HepG2 (cell line): ENCODE data around the gene SH3BGRL2. TPM values are rescaled to one million over a fixed set of nuclear protein-coding genes. Genes with fewer than 3 reads are reported as not detected.

Source experiments
- ATF4 ChIP-seq, 2 experiments: fragments of 450-650 bp in 1 of 2; sonication (generic) in 1 of 2; formaldehyde crosslinking; IDR thresholded peaks; 2 replicates each; pipeline versions ENCODE4 v1.5.0 to v1.8.0; 2020 to 2022; ENCODE audit warnings: mild to moderate bottlenecking in 1 of 2, missing genetic modification reagents in 1 of 2
- DBP ChIP-seq: sonication (generic); formaldehyde crosslinking; IDR thresholded peaks from 2 replicates; pipeline ENCODE4 v1.4.0; 2020; ENCODE audit warnings: missing genetic modification reagents; ENCODE audit errors: not compliant biosample characterization
- JUND ChIP-seq: sonication (generic); formaldehyde crosslinking; IDR thresholded peaks from 2 replicates; pipeline ENCODE4 v1.8.0; 2022; ENCODE audit warnings: mild to moderate bottlenecking, missing genetic modification reagents
- KDM3A ChIP-seq: IDR thresholded peaks from 2 replicates; pipeline ENCODE4 v1.6.1; 2018; ENCODE audit warnings: low read depth, missing compliant biosample characterization
- KLF13 ChIP-seq: sonication (generic); formaldehyde crosslinking; IDR thresholded peaks from 2 replicates; pipeline ENCODE4 v1.4.0; 2020; ENCODE audit warnings: mild to moderate bottlenecking, missing genetic modification reagents
- RARG ChIP-seq: sonication (generic); formaldehyde crosslinking; IDR thresholded peaks from 2 replicates; pipeline ENCODE4 v1.4.0; 2020; ENCODE audit warnings: low read depth, mild to moderate bottlenecking, missing genetic modification reagents
- TBP ChIP-seq: sonication (generic); formaldehyde crosslinking; IDR thresholded peaks from 2 replicates; pipeline ENCODE4 v1.5.0; 2020; ENCODE audit warnings: missing genetic modification reagents
- TEAD2 ChIP-seq: sonication (generic); formaldehyde crosslinking; IDR thresholded peaks from 2 replicates; pipeline ENCODE4 v1.9.0; 2021; ENCODE audit warnings: missing genetic modification reagents
- YEATS4 ChIP-seq: sonication (generic); formaldehyde crosslinking; IDR thresholded peaks from 2 replicates; pipeline ENCODE4 v1.4.0; 2020; ENCODE audit warnings: missing genetic modification reagents, borderline replicate concordance
- ZC3H4 ChIP-seq: sonication (generic); formaldehyde crosslinking; IDR thresholded peaks from 2 replicates; pipeline ENCODE4 v1.4.0; 2020; ENCODE audit warnings: missing genetic modification reagents, borderline replicate concordance
- ZMYM3 ChIP-seq: sonication (generic); formaldehyde crosslinking; IDR thresholded peaks from 2 replicates; pipeline ENCODE4 v1.5.1; 2020; ENCODE audit warnings: mild to moderate bottlenecking, missing genetic modification reagents
- ZNF160 ChIP-seq: sonication (generic); formaldehyde crosslinking; IDR thresholded peaks from 2 replicates; pipeline ENCODE4 v1.8.0; 2022; ENCODE audit warnings: mild to moderate bottlenecking, inconsistent platforms, missing genetic modification reagents
- ZNF496 ChIP-seq: sonication (generic); formaldehyde crosslinking; IDR thresholded peaks from 2 replicates; pipeline ENCODE4 v1.8.1; 2023; ENCODE audit warnings: mild to moderate bottlenecking, moderate library complexity, missing genetic modification reagents; ENCODE audit not compliant: insufficient replicate concordance
- ZNF646 ChIP-seq: sonication (generic); formaldehyde crosslinking; IDR thresholded peaks from 2 replicates; pipeline ENCODE4 v1.9.0; 2021; ENCODE audit warnings: mild to moderate bottlenecking, missing genetic modification reagents
- ZNF773 ChIP-seq: sonication (generic); formaldehyde crosslinking; IDR thresholded peaks from 2 replicates; pipeline ENCODE4 v1.4.0; 2020; ENCODE audit warnings: missing genetic modification reagents, borderline replicate concordance
- ZNF780A ChIP-seq: sonication (generic); formaldehyde crosslinking; IDR thresholded peaks from 2 replicates; pipeline ENCODE4 v1.8.0; 2022; ENCODE audit warnings: mild to moderate bottlenecking, missing genetic modification reagents, moderate library complexity
- ZZZ3 ChIP-seq: sonication (generic); formaldehyde crosslinking; IDR thresholded peaks from 2 replicates; pipeline ENCODE4 v1.4.0; 2020; ENCODE audit warnings: missing genetic modification reagents, mild to moderate bottlenecking, borderline replicate concordance
- polyA plus RNA-seq, 8 experiments: library from polyadenylated mRNA; depleted of rRNA in 3 of 8; stranded (reverse) in 7 of 8; unstranded in 1 of 8; fragments of >200 nt; fragmentation: Illumina TruSeq in 4 of 8; extraction: Trizol in 4 of 8; gene quantifications; 2 replicates each; pipeline versions ENCODE4 v1.2.1 to v1.2.3, GENCODE V29; 2011 to 2016; ENCODE audit warnings: low read depth in 4 of 8, missing spikeins in 1 of 8, mixed read lengths in 1 of 8; ENCODE audit not compliant: insufficient read depth in 1 of 8
- total RNA-seq, 5 experiments: library from RNA; depleted of rRNA; stranded (reverse); fragments of >200 nt; fragmentation: Illumina TruSeq; extraction: Trizol; gene quantifications; 2 replicates each; pipeline ENCODE4 v1.2.3, GENCODE V29; 2016; ENCODE audit warnings: low read depth in 1 of 5
- TF ChIP-seq, protein P1 (sequence below): sonication (generic); formaldehyde crosslinking; IDR thresholded peaks from 2 replicates; pipeline ENCODE4 v1.8.0; 2022; ENCODE audit warnings: low read depth, missing genetic modification reagents
- TF ChIP-seq, protein P2 (sequence below), 2 experiments: sonication (generic) in 1 of 2; formaldehyde crosslinking in 1 of 2; IDR thresholded peaks; 2 replicates each; pipeline versions ENCODE4 v1.4.0 to v1.6.1; 2018 to 2020; ENCODE audit warnings: missing genetic modification reagents in 2 of 2, borderline replicate concordance in 1 of 2, low read depth in 1 of 2, mild to moderate bottlenecking in 1 of 2, missing biosample characterization in 1 of 2

SH3BGRL2 gene
- total and polyA plus RNA-seq, 2 of the 13 experiments (the other 11 are each of a cell fraction or from before 2014, with no cell fraction given), result 10.9 to 28.8 TPM

DNA sequence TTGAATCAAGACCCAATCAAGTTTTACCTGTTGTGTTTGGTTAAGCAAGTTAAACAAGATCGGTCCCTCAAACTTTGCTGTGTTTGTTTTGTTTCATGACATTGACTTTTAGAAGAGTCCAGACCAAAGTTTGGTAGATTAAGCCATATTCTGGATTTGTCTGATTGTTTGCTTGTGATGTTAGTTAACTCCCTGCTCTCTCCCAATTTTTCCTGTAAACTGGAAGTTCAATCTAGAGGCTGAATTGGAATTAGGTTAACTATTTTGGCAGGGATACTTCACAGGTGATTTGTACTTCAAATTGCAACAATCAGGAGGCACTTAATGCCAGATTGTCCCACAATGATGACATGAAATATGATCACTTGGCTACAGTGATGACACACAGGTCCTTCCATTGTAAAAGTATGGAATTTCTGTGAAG, 13.6 kb upstream of the SH3BGRL2 start (continued):
- no peak for TF ChIP-seq ZNF646
- no peak for TF ChIP-seq ZZZ3 (CRISPR knock-in tag)
- no peak for TF ChIP-seq ZMYM3 (CRISPR knock-in tag)
- no peak for TF ChIP-seq ZNF780A (CRISPR knock-in tag)
- no peak for TF ChIP-seq ZC3H4 (CRISPR knock-in tag)
- TF ChIP-seq YEATS4 (CRISPR knock-in tag), result no peak
- TF ChIP-seq RARG (CRISPR knock-in tag), result no peak
- no peak for TF ChIP-seq KLF13
- no peak for TF ChIP-seq ZNF773 (CRISPR knock-in tag)
- TF ChIP-seq ZNF496 (CRISPR knock-in tag), result no peak
- TF ChIP-seq TEAD2 (CRISPR knock-in tag), result no peak
- TF ChIP-seq KDM3A (CRISPR knock-in tag), result no peak
- TF ChIP-seq, protein P1, sequence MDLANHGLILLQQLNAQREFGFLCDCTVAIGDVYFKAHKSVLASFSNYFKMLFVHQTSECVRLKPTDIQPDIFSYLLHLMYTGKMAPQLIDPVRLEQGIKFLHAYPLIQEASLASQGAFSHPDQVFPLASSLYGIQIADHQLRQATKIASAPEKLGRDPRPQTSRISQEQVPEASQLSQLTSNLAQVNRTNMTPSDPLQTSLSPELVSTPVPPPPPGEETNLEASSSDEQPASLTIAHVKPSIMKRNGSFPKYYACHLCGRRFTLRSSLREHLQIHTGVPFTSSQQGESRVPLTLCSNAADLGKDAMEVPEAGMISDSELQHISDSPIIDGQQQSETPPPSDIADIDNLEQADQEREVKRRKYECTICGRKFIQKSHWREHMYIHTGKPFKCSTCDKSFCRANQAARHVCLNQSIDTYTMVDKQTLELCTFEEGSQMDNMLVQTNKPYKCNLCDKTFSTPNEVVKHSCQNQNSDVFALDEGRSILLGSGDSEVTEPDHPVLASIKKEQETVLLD (CRISPR knock-in tag), result no peak
- TF ChIP-seq ZNF160 (CRISPR knock-in tag), result no peak
- TF ChIP-seq, protein P2, sequence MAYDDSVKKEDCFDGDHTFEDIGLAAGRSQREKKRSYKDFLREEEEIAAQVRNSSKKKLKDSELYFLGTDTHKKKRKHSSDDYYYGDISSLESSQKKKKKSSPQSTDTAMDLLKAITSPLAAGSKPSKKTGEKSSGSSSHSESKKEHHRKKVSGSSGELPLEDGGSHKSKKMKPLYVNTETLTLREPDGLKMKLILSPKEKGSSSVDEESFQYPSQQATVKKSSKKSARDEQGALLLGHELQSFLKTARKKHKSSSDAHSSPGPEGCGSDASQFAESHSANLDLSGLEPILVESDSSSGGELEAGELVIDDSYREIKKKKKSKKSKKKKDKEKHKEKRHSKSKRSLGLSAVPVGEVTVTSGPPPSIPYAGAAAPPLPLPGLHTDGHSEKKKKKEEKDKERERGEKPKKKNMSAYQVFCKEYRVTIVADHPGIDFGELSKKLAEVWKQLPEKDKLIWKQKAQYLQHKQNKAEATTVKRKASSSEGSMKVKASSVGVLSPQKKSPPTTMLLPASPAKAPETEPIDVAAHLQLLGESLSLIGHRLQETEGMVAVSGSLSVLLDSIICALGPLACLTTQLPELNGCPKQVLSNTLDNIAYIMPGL (CRISPR knock-in tag; IDR thresholded peaks at IDR 0.05; ENCODE audit: borderline replicate concordance in 1 of 2, low read depth in 1 of 2), result no peak
- TF ChIP-seq DBP (CRISPR knock-in tag), result no peak
- TF ChIP-seq TBP (CRISPR knock-in tag), result no peak
- TF ChIP-seq ATF4 (CRISPR knock-in tag; IDR thresholded peaks at IDR 0.05), result peak in 1 of 2 experiments; percentile 43; a peak in 1 of 4 replicates
- no peak for TF ChIP-seq JUND (CRISPR knock-in tag)
